ENCODE results near the gene NKAPD1.
"Not testable (repeated sequence)": the region's sequence is repeated elsewhere in the genome, so short reads cannot be mapped to it uniquely, and the experiment has no call there.

The NKAPD1 gene, protein sequence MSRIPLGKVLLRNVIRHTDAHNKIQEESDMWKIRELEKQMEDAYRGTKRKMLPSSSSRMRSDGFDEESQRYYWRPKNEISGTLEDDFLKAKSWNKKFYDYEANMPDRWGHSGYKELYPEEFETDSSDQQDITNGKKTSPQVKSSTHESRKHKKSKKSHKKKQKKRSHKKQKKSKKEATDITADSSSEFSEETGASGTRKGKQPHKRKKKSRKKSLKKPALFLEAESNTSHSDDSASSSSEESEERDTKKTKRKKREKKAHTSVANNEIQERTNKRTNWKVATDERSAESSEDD

DNA sequence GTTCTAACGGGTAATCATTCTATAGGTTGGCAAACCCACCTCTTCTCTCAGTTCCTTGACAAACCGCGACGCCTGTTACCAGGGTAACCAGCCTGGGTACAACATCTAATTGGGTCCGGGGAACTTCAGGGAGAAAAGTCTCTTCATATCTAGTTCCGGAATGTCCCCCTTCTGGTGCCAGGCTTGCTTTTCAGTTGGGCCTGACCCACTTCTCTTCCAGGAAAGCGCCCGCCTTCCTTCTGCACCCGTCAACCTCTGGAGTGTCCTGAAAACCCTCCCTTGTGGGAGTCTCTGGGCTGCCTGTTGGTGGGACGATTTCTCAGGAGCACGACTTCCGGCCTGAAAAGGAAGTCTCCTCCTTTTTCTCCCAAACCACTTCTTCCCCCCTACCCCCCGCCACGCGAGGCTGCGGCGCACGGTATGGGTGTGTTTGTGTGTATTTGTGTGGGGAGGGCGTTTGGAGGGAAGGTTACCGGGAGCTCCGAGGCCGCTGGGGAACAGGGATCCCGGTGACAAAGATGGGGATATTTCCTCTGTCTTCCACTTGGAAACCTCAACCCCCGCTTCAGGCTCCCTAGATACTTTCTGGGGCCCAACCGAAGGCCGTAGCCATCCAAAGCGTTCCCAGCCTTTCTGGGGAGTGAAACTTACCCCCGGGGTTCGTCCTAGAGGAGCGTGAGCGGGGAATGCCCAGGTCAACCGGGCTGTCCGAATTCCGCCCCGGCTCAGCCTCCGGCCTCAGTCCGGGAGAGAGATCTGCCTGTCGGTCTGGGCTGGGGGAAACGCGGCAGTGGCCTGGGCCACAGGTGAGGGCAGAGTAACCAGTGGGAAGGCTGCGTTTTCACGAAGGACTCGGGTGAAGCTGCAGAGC lies at the start of gene NKAPD1, which contains the start of gene PIH1D2:
NKAPD1 (plus strand) TSS at position 359 of the 871 bp plus-strand sequence. CDS start 1,276 bp downstream, outside the sequence.
PIH1D2 (minus strand) TSS at position 77 of the 871 bp plus-strand sequence. CDS start 843 bp downstream, outside the sequence.
- TF ChIP-seq, protein P1, sequence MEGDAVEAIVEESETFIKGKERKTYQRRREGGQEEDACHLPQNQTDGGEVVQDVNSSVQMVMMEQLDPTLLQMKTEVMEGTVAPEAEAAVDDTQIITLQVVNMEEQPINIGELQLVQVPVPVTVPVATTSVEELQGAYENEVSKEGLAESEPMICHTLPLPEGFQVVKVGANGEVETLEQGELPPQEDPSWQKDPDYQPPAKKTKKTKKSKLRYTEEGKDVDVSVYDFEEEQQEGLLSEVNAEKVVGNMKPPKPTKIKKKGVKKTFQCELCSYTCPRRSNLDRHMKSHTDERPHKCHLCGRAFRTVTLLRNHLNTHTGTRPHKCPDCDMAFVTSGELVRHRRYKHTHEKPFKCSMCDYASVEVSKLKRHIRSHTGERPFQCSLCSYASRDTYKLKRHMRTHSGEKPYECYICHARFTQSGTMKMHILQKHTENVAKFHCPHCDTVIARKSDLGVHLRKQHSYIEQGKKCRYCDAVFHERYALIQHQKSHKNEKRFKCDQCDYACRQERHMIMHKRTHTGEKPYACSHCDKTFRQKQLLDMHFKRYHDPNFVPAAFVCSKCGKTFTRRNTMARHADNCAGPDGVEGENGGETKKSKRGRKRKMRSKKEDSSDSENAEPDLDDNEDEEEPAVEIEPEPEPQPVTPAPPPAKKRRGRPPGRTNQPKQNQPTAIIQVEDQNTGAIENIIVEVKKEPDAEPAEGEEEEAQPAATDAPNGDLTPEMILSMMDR (IDR thresholded peaks at IDR 0.05): no peak
- DNase-seq (ENCODE audit: low spot score): peak; percentile 90
- peak within 1 kb of the TSS; percentile 77 to 91 for H3K27ac ChIP-seq
- peak within 1 kb of the TSS; percentile 98 for H3K4me3 ChIP-seq

DNA sequence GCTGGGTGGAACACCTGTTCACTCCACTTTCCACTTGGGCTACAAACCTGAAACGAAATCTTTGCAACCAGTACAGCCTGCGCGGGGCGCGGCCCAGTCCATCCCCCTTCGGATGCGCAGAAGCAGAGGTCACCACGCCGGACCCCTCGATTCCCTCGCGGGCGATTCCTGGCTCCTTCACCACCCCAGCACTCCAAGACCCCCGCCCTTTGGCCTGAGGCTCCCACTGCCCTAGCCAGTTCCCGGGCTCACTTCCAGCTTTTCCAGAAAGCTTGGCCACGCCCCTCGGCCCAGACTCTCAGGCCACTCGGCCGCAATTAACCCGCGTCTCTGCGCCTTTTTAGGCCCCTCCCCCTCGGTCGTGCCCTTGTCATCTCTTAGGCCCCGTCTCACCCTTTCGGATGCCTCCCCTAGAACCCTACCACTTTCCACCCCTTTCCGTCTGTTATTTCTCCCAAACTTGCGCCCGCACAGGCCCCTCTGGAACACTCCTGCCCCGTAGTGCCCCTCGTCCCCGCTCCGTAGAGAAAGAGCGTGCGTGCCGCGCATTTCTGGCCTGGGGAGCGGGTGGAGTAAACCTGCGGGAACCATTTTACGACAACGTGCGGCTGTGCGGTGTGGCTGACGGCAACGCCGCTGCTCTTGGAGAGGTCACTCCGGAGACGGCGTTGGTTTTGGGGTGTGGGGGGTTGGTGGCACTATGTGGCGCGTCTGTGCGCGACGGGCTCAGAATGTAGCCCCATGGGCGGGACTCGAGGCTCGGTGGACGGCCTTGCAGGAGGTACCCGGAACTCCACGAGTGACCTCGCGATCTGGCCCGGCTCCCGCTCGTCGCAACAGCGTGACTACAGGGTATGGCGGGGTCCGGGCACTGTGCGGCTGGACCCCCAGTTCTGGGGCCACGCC lies 49.1 kb upstream of the NKAPD1 start, which contains the start of gene DLAT:
DLAT (plus strand) TSS at position 636 of the 906 bp plus-strand sequence; CDS start at position 701, 65 bp downstream.
- H3K4me3 ChIP-seq: peak within 1 kb of the TSS; percentile 91

DNA sequence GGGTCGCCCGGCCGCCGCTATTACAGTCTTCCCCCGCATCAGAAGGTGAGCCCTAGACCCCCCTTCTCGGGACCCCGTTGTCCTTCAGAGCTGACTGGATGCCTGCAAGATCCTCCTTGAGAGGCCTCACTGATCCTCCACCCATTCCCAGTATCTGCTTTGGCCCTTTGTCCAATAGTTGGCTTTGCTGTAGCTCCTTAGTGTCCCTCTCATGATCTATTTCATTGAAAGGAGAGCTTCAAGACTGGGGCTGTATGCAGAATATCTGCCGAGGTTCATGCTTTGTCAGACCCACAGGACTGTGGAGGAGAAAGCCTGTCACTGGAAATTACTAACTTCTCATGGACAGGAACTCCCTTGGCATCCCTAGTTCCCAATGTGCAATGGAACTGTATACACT lies 48.4 kb upstream of the NKAPD1 start:
- DNase-seq (ENCODE audit: low spot score): no peak
- TF ChIP-seq, protein P1 (IDR thresholded peaks at IDR 0.05): no peak
- Histone ChIP-seq H3K27ac (peak overlapping the region; percentile 90 to 92), H3K4me3 (peak overlapping the region; percentile 91)

More for the DNA sequence above, 49.1 kb upstream of the NKAPD1 start, which contains the start of gene DLAT:
- peak within 1 kb of the TSS; percentile 90 to 92 for H3K27ac ChIP-seq
- TF ChIP-seq, protein P1 (IDR thresholded peaks at IDR 0.05): no peak
- DNase-seq (ENCODE audit: low spot score): peak; percentile 86

DNA sequence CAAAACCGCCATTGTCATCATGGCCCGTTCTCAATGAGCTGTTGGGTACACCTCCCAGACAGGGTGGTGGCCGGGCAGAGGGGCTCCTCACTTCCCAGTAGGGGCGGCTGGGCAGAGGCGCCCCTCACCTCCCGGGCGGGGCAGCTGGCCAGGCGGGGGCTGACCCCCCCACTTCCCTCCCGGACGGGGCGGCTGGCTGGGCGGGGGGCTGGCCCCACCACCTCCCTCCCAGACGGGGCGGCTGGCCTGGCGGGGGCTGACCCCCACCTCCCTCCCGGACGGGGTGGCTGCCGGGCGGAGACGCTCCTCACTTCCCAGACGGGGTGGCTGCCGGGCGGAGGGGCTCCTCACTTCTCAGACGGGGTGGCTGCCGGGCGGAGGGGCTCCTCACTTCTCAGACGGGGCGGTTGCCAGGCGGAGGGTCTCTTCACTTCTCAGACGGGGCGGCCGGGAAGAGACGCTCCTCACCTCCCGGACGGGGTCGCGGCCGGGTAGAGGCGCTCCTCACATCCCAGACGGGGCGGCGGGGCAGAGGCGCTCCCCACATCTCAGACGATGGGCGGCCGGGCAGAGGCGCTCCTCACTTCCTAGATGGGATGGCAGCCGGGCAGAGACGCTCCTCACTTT lies 47.2 kb upstream of the NKAPD1 start:
- DNase-seq (ENCODE audit: low spot score); H3K27ac ChIP-seq; H3K4me3 ChIP-seq: not testable (repeated sequence)

DNA sequence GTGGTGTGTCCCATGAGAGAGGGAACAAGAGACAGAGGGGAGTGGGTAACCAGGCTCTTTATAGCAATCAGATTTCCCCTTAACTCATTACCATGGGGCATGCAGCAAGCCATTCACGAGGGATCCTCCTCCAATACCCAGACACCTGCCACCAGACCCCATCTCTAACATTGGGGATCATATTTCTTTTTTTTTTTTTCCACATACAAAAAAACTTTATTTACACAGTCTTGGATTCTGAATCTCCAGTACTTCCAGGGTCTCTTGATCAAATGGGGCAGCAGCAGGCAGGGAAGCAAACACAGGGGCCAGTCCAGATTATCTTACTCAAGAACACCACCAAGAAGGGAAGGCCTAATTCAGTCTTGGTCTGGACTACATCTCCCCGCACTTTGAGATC lies 44.6 kb upstream of the NKAPD1 start:
- no peak overlapping the region for H3K27ac ChIP-seq
- TF ChIP-seq, protein P1 (IDR thresholded peaks at IDR 0.05): no peak
- no peak overlapping the region for H3K4me3 ChIP-seq
- no peak for DNase-seq (ENCODE audit: low spot score)

DNA sequence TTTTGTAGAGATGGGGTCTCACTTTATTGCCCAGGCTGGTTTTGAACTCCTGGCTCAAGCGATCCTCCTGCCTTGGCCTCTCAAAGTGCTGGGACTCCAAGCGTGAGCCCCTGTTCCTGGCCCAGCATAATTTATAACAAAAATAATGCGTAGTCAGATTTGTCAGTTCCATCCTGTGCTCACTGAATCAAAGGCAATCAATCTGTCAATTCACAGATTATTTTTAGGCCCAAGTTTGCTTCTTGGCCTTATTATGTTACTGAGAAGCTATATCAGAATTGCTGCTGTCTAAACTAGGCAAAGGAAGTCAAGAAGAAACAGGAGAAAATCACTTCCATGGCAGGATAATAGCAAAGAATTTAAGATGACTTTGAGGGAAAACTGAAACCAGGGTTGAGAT lies 40.2 kb upstream of the NKAPD1 start:
- Histone ChIP-seq H3K4me3 (no peak overlapping the region), H3K27ac (no peak overlapping the region)
- no peak for DNase-seq (ENCODE audit: low spot score)
- TF ChIP-seq, protein P1 (IDR thresholded peaks at IDR 0.05): no peak
